Erythroblast (primary cell): ENCODE data around the gene DDIT3.

ENCODE experiments used
- GATA1 ChIP-seq: IDR thresholded peaks from 2 replicates; pipeline ENCODE4 v1.6.1; 2011; ENCODE audit warnings: low read depth, mild to moderate bottlenecking, control low read depth, low read length, moderate library complexity
- POLR2A ChIP-seq: IDR thresholded peaks from 2 replicates; pipeline ENCODE4 v1.6.1; 2011; ENCODE audit warnings: mild to moderate bottlenecking, low read length

DNA sequence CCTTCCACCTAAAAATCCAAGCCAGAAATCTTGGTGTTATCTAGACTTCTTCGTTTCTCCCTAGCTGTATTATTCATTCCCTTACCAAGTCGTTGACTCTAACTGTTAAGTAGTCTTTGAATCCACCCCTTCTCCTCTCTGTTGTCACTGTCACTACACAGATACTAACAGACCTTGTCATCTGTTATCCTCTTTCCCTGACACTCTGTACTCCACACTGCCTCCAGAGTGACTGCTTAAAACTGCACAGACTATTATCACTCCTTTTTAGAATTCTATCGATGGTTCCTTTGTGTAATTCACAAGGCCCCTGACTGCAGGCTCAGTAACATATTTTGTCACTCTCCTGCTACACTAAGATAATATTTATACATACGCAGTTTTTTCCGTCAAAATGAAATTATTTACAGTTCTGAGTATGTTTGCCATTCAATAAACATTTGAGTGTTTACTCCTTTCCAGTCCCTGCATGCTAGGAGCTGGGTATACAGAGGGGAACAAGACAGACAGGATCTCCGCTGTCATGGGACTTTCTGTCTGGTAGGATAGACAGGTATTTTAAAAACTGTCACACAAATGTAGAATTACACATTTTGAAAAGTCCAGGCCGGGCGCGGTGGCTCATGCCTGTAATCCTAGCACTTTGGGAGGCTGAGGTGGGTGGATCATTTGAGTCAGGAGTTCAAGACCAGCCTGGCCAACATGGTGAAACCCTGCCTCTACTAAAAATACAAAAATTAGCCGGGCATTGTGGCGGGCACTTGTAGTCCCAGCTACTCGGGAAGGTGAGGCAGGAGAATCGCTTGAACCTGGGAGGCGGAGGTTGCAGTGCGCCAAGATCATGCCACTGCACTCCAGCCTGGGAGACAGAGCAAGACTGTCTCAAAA is 28.7 kb downstream of the DDIT3 start:
- TF ChIP-seq POLR2A (no peak), GATA1 (no peak)
